H1 (cell line): ENCODE data around the gene CX3CR1. TPM values are rescaled to one million over a fixed set of nuclear protein-coding genes. Genes with fewer than 3 reads are reported as not detected.

Experiments
- CTCF ChIA-PET: fragments of 300-600 bp; sonication (Branson Sonifier 250); formaldehyde crosslinking; loops from one replicate; lab custom pipeline; 2021; ENCODE audit not compliant: partially characterized antibody; lab: Charles Lee
- POLR2A ChIA-PET: fragments of 300-600 bp; sonication (Branson Sonifier 250); formaldehyde crosslinking; loops from one replicate; lab custom pipeline; 2021; ENCODE audit warnings: inconsistent platforms; ENCODE audit not compliant: partially characterized antibody; lab: Charles Lee
- DNase-seq, 2 experiments: peaks; one replicate each; pipeline versions ENCODE4 v3.0.0 to v3.0.0-alpha.2; 2010 to 2022; ENCODE audit warnings: low spot score in 2 of 2, low read depth in 1 of 2, mixed read lengths in 1 of 2
- FAIRE-seq: peaks from 2 replicates; lab custom pipeline; 2011; peaks lifted over from hg19 to GRCh38; lab: Jason Lieb, UNC
- H2AFZ ChIP-seq: 2 replicates; pipeline ENCODE4 v1.8.1; 2012; ENCODE audit warnings: low read length, inconsistent platforms
- H2AK5ac ChIP-seq: 2 replicates; pipeline ENCODE4 v1.6.1; 2013; ENCODE audit warnings: low read depth, low read length
- H2BK120ac ChIP-seq: replicated peaks from 2 replicates; pipeline ENCODE3; 2013; ENCODE audit warnings: low read depth, low read length, inconsistent platforms
- H2BK12ac ChIP-seq: 2 replicates; pipeline ENCODE4 v1.6.1; 2013; ENCODE audit warnings: low read depth, low read length
- H2BK15ac ChIP-seq: 2 replicates; pipeline ENCODE4 v1.6.1; 2013; ENCODE audit warnings: low read length
- H2BK20ac ChIP-seq: 2 replicates; pipeline ENCODE4 v1.6.1; 2013; ENCODE audit warnings: low read length
- H2BK5ac ChIP-seq: 2 replicates; pipeline ENCODE4 v1.6.1; 2013; ENCODE audit warnings: low read depth, low read length
- H3K14ac ChIP-seq: 2 replicates; pipeline ENCODE4 v1.6.1; 2013; ENCODE audit warnings: inconsistent platforms; ENCODE audit not compliant: insufficient read length
- H3K18ac ChIP-seq: 2 replicates; pipeline ENCODE4 v1.6.1; 2013; ENCODE audit warnings: low read length; ENCODE audit errors: extremely low read depth
- H3K23ac ChIP-seq: 2 replicates; pipeline ENCODE4 v1.6.1; 2013; ENCODE audit warnings: inconsistent platforms; ENCODE audit not compliant: insufficient read length
- H3K23me2 ChIP-seq: 2 replicates; pipeline ENCODE4 v1.6.1; 2013; ENCODE audit warnings: low read depth, low read length
- H3K27ac ChIP-seq: 2 replicates; pipeline ENCODE4 v1.6.1; 2011; ENCODE audit warnings: low read depth, low read length, inconsistent platforms
- H3K27me3 ChIP-seq, 4 experiments: replicated peaks in 1 of 4; 1 replicate in 1 of 4; 2 replicates in 3 of 4; pipeline versions ENCODE4 v1.6.1 to v1.8.1; 2011 to 2013; ENCODE audit warnings: low read length in 3 of 4, mild to moderate bottlenecking in 3 of 4, inconsistent platforms in 2 of 4, mixed read lengths in 2 of 4, moderate library complexity in 1 of 4; ENCODE audit not compliant: control insufficient read depth in 3 of 4, insufficient read depth in 3 of 4; ENCODE audit errors: extremely low read depth in 1 of 4
- H3K36me3 ChIP-seq, 4 experiments: 2 replicates each; pipeline versions ENCODE4 v1.6.1 to v1.8.1; 2011 to 2013; ENCODE audit warnings: mild to moderate bottlenecking in 4 of 4, low read length in 3 of 4, moderate library complexity in 2 of 4, control low read depth in 1 of 4, inconsistent platforms in 1 of 4; ENCODE audit not compliant: insufficient read depth in 4 of 4, control insufficient read depth in 2 of 4
- H3K4ac ChIP-seq: replicated peaks from 2 replicates; pipeline ENCODE3; 2013; ENCODE audit warnings: low read length, low read depth, mixed read lengths, inconsistent platforms; ENCODE audit not compliant: insufficient read length
- H3K4me1 ChIP-seq, 4 experiments: replicated peaks in 1 of 4; 1 replicate in 1 of 4; 2 replicates in 3 of 4; pipeline versions ENCODE4 v1.6.1 to v1.8.1; 2011 to 2013; ENCODE audit warnings: low read length in 3 of 4, inconsistent platforms in 2 of 4, mixed read lengths in 1 of 4; ENCODE audit not compliant: insufficient read depth in 4 of 4, control insufficient read depth in 3 of 4
- H3K4me2 ChIP-seq, 2 experiments: 2 replicates each; pipeline versions ENCODE4 v1.6.1 to v1.8.1; 2011 to 2013; ENCODE audit warnings: low read depth in 2 of 2, low read length in 2 of 2, control low read depth in 1 of 2, inconsistent platforms in 1 of 2, mild to moderate bottlenecking in 1 of 2; ENCODE audit not compliant: insufficient read depth in 1 of 2
- H3K4me3 ChIP-seq, 4 experiments: fragments of 200-600, 300-600 bp in 1 of 4; sonication (generic), shearing (Covaris generic), sonication (Bioruptor Twin) in 1 of 4; 2 replicates each; pipeline versions ENCODE4 v1.5.1 to v1.8.1; 2011 to 2016; ENCODE audit warnings: low read length in 4 of 4, low read depth in 3 of 4, control low read depth in 2 of 4, inconsistent platforms in 2 of 4, mild to moderate bottlenecking in 2 of 4, mixed read lengths in 1 of 4, moderate library complexity in 1 of 4; ENCODE audit not compliant: insufficient read depth in 2 of 4; ENCODE audit errors: extremely low read depth in 1 of 4
- H3K56ac ChIP-seq: replicated peaks from 2 replicates; pipeline ENCODE3; 2013; ENCODE audit warnings: low read depth, mild to moderate bottlenecking, mixed read lengths, low read length, inconsistent platforms; ENCODE audit not compliant: insufficient read length
- H3K79me1 ChIP-seq: 2 replicates; pipeline ENCODE4 v1.6.1; 2013; ENCODE audit warnings: low read depth, low read length, control low read depth
- H3K79me2 ChIP-seq, 2 experiments: 2 replicates each; pipeline versions ENCODE4 v1.6.1 to v1.8.1; 2012 to 2013; ENCODE audit warnings: low read length in 2 of 2, mild to moderate bottlenecking in 2 of 2, inconsistent platforms in 1 of 2; ENCODE audit not compliant: insufficient read depth in 2 of 2, control insufficient read depth in 1 of 2
- H3K9ac ChIP-seq, 4 experiments: replicated peaks in 1 of 4; 1 replicate in 1 of 4; 2 replicates in 3 of 4; pipeline versions ENCODE4 v1.6.1 to v1.8.1; 2011 to 2013; ENCODE audit warnings: low read depth in 3 of 4, low read length in 3 of 4, control low read depth in 2 of 4, mild to moderate bottlenecking in 2 of 4, moderate library complexity in 2 of 4, inconsistent platforms in 1 of 4; ENCODE audit errors: extremely low read depth in 1 of 4
- H3K9me3 ChIP-seq, 2 experiments: 2 replicates each; pipeline versions ENCODE4 v1.6.1 to v1.8.1; 2012 to 2013; ENCODE audit warnings: mild to moderate bottlenecking in 2 of 2, moderate library complexity in 2 of 2, control low read depth in 1 of 2, inconsistent platforms in 1 of 2, low read depth in 1 of 2, low read length in 1 of 2, mixed read lengths in 1 of 2; ENCODE audit not compliant: insufficient read depth in 2 of 2
- H4K20me1 ChIP-seq, 2 experiments: replicated peaks in 1 of 2; 2 replicates each; pipeline versions ENCODE3 to v1.8.1; 2011 to 2013; ENCODE audit warnings: inconsistent platforms in 2 of 2, low read length in 2 of 2, mild to moderate bottlenecking in 1 of 2; ENCODE audit not compliant: insufficient read depth in 2 of 2, control insufficient read depth in 1 of 2
- H4K5ac ChIP-seq: 2 replicates; pipeline ENCODE4 v1.6.1; 2013; ENCODE audit warnings: low read length, low read depth, mixed read lengths, inconsistent platforms; ENCODE audit not compliant: insufficient read length
- H4K8ac ChIP-seq: 2 replicates; pipeline ENCODE4 v1.8.0; 2013; ENCODE audit warnings: mild to moderate bottlenecking, moderate library complexity, low read length, inconsistent platforms; ENCODE audit not compliant: insufficient read depth; ENCODE audit errors: extremely low read depth
- H4K91ac ChIP-seq: replicated peaks from 2 replicates; pipeline ENCODE3; 2013; ENCODE audit warnings: low read length, mixed read lengths, inconsistent platforms; ENCODE audit not compliant: insufficient read length
- CBX5 ChIP-seq: fragments of 300-800, 300-1000 bp; sonication (generic); IDR thresholded peaks from 2 replicates; pipeline ENCODE4 v1.7.1; 2016; ENCODE audit warnings: antibody characterized with exemption, low read length, low read depth
- CREB1 ChIP-seq: IDR thresholded peaks from 2 replicates; pipeline ENCODE4 v1.6.1; 2012; ENCODE audit warnings: inconsistent platforms
- GABPA ChIP-seq: IDR thresholded peaks from 2 replicates; pipeline ENCODE4 v1.6.1; 2011; ENCODE audit warnings: mild to moderate bottlenecking, low read length, moderate library complexity, borderline replicate concordance; ENCODE audit not compliant: insufficient read depth
- HDAC2 ChIP-seq, 2 experiments: fragments of 300-600 bp in 1 of 2; sonication (generic) in 1 of 2; IDR thresholded peaks; 2 replicates each; pipeline ENCODE4 v1.6.1; 2011 to 2012; ENCODE audit warnings: low read depth in 2 of 2, low read length in 2 of 2, mild to moderate bottlenecking in 2 of 2, moderate library complexity in 2 of 2, borderline replicate concordance in 1 of 2, inconsistent platforms in 1 of 2
- KDM4A ChIP-seq: IDR thresholded peaks from one replicate; pipeline ENCODE4 v1.7.1; 2012; ENCODE audit warnings: low read depth, mild to moderate bottlenecking, moderate library complexity, low read length, inconsistent platforms; ENCODE audit not compliant: severe bottlenecking
- SIX5 ChIP-seq: IDR thresholded peaks from 2 replicates; pipeline ENCODE4 v1.6.1; 2011; ENCODE audit warnings: mild to moderate bottlenecking, low read depth, low read length
- SUZ12 ChIP-seq: fragments of 200-600 bp; sonication (generic); IDR thresholded peaks from 2 replicates; pipeline ENCODE4 v1.6.1; 2012; ENCODE audit warnings: mild to moderate bottlenecking, inconsistent platforms, low read length, moderate library complexity, mixed read lengths
- TAF7 ChIP-seq: optimal IDR thresholded peaks from 2 replicates; pipeline ENCODE3; 2011; ENCODE audit warnings: low read depth, mild to moderate bottlenecking, inconsistent platforms, low read length, moderate library complexity, borderline replicate concordance
- WGBS, 2 experiments: shearing (Covaris generic) in 1 of 2; methylation state at CpG; one replicate each; pipeline versions ENCODE4 v1.1.6 to v1.1.7; 2013 to 2015; ENCODE audit warnings: low lambda C conversion rate in 2 of 2, mixed read lengths in 2 of 2, inconsistent platforms in 1 of 2, low coverage in 1 of 2, missing lambda C conversion rate in 1 of 2; ENCODE audit not compliant: insufficient replicate concordance in 2 of 2, insufficient coverage in 1 of 2, insufficient read length in 1 of 2; ENCODE audit errors: extremely low coverage in 1 of 2, missing lambda C conversion rate in 1 of 2; 5-methylcytosine and 5-hydroxymethylcytosine counted together
- polyA plus RNA-seq, 7 experiments: library from polyadenylated mRNA; depleted of rRNA in 3 of 7; stranded (reverse) in 5 of 7; unstranded in 2 of 7; fragments of >200 nt in 5 of 7; fragments of 200-250 nt in 2 of 7; gene quantifications; 1 replicate in 5 of 7; 2 replicates in 1 of 7; 4 replicates in 1 of 7; pipeline versions ENCODE4 v1.2.1 to v1.2.3, GENCODE V29; 2011 to 2013; ENCODE audit warnings: missing spikeins in 2 of 7, mixed read lengths in 2 of 7
- total RNA-seq: library from RNA; stranded (reverse); fragmentation: NEBNext Ultra II Directional; extraction: Animal tissue kit (Norgen Biotek cat#: 25700); gene quantifications from 2 replicates; pipeline ENCODE4 v1.2.1, GENCODE V29; 2021
- TF ChIP-seq, protein P1 (sequence below), 3 experiments: IDR thresholded peaks; 1 replicate in 2 of 3; 2 replicates in 1 of 3; pipeline versions ENCODE4 v1.5.1 to v1.6.1; 2011; ENCODE audit warnings: low read length in 3 of 3, mild to moderate bottlenecking in 3 of 3, inconsistent platforms in 2 of 3, low read depth in 1 of 3, moderate library complexity in 1 of 3; ENCODE audit not compliant: insufficient read depth in 1 of 3; ENCODE audit errors: control extremely low read depth in 1 of 3
- TF ChIP-seq, protein P2 (sequence below): IDR thresholded peaks from 2 replicates; pipeline ENCODE4 v1.6.1; 2012; ENCODE audit warnings: low read length, inconsistent platforms

Gene CX3CR1
- total and polyA plus RNA-seq, 2 of the 8 experiments (the other 6 are each of a cell fraction or from before 2014, with no cell fraction given): 0.08 TPM; not detected in 1

DNA sequence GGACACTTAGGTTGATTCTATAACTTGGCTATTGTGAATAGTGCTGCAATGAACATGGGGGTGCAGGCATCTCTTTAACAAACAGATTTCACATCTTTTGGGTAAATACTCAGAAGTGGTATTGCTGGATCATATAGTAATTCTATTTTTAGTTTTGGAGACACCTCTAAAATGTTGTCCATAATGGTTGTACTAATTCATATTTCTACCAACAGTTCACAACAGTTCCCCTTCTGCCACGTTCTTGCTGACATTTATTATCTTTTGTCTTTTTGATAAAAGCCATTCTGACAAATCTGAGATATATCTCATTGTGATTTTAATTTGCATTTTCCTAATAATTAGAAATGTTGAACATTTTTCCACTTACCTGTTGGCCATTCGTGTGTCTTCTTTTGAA is 19.5 kb downstream of the CX3CR1 start:
- H4K5ac ChIP-seq: no peak overlapping the region
- no peaks in the 10 kb centered on the region for H3K79me2 ChIP-seq
- H3K23me2 ChIP-seq: no peaks in the 10 kb centered on the region
- no peak overlapping the region for H2BK120ac ChIP-seq
- H3K27me3 ChIP-seq: no peaks in the 10 kb centered on the region
- WGBS, 2 experiments: 92% methylated on average over 2 of the region's 2 CpGs; no CpG with 5 or more reads in 1 of the 2 experiments
- no peaks in the 10 kb centered on the region for H3K36me3 ChIP-seq
- FAIRE-seq (peak; percentile 13), DNase-seq (no peak)
- H3K4me1 ChIP-seq: no peaks in the 10 kb centered on the region
- H3K14ac ChIP-seq: no peak overlapping the region
- no peak overlapping the region for H2AK5ac ChIP-seq
- H4K20me1 ChIP-seq: no peaks in the 10 kb centered on the region
- no peak overlapping the region for H2AFZ ChIP-seq
- no peak overlapping the region for H2BK20ac ChIP-seq
- H3K4me3 ChIP-seq: no peak overlapping the region
- no peak overlapping the region for H3K27ac ChIP-seq
- no peak overlapping the region for H2BK12ac ChIP-seq
- ChIA-PET POLR2A (no interaction called here), CTCF (interaction anchor here (1.3 kb wide), 1 partner anchor 20 kb away, joined by 5 read pairs; the partner anchor contains the start of gene CX3CR1)
- H4K8ac ChIP-seq: no peak overlapping the region
- no peaks in the 10 kb centered on the region for H3K9me3 ChIP-seq
- no peak overlapping the region for H3K4me2 ChIP-seq
- H3K79me1 ChIP-seq: no peaks in the 10 kb centered on the region
- no peak overlapping the region for H3K4ac ChIP-seq
- H3K18ac ChIP-seq: no peak overlapping the region
- H3K56ac ChIP-seq: no peak overlapping the region
- H4K91ac ChIP-seq: no peak overlapping the region
- H2BK15ac ChIP-seq: no peak overlapping the region
- no peak overlapping the region for H3K23ac ChIP-seq
- no peak overlapping the region for H2BK5ac ChIP-seq
- no peak overlapping the region for H3K9ac ChIP-seq
- TF ChIP-seq, protein P1, sequence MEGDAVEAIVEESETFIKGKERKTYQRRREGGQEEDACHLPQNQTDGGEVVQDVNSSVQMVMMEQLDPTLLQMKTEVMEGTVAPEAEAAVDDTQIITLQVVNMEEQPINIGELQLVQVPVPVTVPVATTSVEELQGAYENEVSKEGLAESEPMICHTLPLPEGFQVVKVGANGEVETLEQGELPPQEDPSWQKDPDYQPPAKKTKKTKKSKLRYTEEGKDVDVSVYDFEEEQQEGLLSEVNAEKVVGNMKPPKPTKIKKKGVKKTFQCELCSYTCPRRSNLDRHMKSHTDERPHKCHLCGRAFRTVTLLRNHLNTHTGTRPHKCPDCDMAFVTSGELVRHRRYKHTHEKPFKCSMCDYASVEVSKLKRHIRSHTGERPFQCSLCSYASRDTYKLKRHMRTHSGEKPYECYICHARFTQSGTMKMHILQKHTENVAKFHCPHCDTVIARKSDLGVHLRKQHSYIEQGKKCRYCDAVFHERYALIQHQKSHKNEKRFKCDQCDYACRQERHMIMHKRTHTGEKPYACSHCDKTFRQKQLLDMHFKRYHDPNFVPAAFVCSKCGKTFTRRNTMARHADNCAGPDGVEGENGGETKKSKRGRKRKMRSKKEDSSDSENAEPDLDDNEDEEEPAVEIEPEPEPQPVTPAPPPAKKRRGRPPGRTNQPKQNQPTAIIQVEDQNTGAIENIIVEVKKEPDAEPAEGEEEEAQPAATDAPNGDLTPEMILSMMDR (IDR thresholded peaks at IDR 0.05; ENCODE audit: control extremely low read depth in 1 of 3, insufficient read depth in 1 of 3, low read depth in 1 of 3, low read length in 3 of 3): no peak
- no peak for TF ChIP-seq SUZ12
- TF ChIP-seq CBX5: no peak
- TF ChIP-seq KDM4A: no peak
- no peak for TF ChIP-seq HDAC2 (IDR thresholded peaks at IDR 0.05; ENCODE audit: borderline replicate concordance in 1 of 2, low read depth in 2 of 2, low read length in 2 of 2)
- TF ChIP-seq, protein P2, sequence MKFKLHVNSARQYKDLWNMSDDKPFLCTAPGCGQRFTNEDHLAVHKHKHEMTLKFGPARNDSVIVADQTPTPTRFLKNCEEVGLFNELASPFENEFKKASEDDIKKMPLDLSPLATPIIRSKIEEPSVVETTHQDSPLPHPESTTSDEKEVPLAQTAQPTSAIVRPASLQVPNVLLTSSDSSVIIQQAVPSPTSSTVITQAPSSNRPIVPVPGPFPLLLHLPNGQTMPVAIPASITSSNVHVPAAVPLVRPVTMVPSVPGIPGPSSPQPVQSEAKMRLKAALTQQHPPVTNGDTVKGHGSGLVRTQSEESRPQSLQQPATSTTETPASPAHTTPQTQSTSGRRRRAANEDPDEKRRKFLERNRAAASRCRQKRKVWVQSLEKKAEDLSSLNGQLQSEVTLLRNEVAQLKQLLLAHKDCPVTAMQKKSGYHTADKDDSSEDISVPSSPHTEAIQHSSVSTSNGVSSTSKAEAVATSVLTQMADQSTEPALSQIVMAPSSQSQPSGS: no peak
- no peak for TF ChIP-seq TAF7
- TF ChIP-seq SIX5: no peak
- no peak for TF ChIP-seq GABPA
- no peak for TF ChIP-seq CREB1
